ENCODE measurements around the gene PSMB4. TPM values are rescaled to one million over a fixed set of nuclear protein-coding genes. Genes with fewer than 3 reads are reported as not detected.

PSMB4 gene
- total RNA-seq, 1 donor from 2014 or later: 229 TPM

DNA sequence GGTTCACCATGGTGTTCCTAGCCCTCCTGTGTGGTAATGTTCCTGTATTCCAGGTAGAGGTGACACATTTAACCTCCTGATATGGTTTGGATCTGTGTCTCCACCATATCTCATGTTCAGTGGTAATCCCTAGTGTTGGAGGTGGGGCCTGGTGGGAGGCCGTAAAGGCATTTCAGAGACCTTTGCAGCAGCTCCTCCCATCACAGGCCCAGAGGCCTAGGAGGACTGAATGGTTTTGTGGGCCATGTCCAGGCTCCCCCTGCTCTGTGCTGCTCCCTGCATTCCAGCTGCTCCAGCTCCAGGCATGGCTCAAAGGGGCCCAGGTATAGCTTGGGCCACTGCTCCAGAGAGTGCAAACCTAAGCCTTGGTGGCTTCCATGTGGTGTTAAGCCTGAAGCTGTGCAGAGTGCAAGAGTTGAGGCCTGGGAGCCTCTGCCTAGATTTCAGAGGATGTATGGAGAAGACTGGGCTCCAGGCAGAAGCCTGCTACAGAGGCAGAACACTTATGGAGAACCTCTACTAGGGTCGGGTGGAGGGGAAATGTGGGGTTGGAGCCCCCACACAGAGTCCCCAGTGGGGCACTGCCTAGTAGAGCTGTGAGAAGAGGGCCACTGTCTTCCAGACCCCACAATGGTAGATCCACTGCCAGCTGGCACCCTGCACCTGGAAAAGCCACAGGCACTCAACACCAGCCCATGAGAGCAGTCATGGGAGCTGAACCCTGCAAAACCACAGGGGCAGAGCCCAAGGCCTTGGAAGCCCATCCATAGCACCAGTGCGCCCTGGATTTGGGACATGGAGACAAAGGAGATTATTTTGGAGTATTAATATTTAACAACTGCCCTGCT is 36.8 kb upstream of the PSMB4 start:
- Mint-ChIP-seq H3K4me1 (ENCODE audit: low read depth) (no peaks in the 10 kb centered on the region), H3K27me3 (ENCODE audit: low read depth) (no peaks in the 10 kb centered on the region), H3K36me3 (ENCODE audit: low read depth) (peaks cover 3% of the 10 kb centered on the region), H3K4me3 (ENCODE audit: unreplicated experiment) (no peak overlapping the region), H3K27ac (ENCODE audit: unreplicated experiment) (no peak overlapping the region), H3K9me3 (ENCODE audit: low read depth) (peaks cover 4% of the 10 kb centered on the region)
- peak; percentile 43 for DNase-seq (ENCODE audit: low spot score)
- TF ChIP-seq, protein P1, sequence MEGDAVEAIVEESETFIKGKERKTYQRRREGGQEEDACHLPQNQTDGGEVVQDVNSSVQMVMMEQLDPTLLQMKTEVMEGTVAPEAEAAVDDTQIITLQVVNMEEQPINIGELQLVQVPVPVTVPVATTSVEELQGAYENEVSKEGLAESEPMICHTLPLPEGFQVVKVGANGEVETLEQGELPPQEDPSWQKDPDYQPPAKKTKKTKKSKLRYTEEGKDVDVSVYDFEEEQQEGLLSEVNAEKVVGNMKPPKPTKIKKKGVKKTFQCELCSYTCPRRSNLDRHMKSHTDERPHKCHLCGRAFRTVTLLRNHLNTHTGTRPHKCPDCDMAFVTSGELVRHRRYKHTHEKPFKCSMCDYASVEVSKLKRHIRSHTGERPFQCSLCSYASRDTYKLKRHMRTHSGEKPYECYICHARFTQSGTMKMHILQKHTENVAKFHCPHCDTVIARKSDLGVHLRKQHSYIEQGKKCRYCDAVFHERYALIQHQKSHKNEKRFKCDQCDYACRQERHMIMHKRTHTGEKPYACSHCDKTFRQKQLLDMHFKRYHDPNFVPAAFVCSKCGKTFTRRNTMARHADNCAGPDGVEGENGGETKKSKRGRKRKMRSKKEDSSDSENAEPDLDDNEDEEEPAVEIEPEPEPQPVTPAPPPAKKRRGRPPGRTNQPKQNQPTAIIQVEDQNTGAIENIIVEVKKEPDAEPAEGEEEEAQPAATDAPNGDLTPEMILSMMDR (IDR thresholded peaks at IDR 0.05): no peak

DNA sequence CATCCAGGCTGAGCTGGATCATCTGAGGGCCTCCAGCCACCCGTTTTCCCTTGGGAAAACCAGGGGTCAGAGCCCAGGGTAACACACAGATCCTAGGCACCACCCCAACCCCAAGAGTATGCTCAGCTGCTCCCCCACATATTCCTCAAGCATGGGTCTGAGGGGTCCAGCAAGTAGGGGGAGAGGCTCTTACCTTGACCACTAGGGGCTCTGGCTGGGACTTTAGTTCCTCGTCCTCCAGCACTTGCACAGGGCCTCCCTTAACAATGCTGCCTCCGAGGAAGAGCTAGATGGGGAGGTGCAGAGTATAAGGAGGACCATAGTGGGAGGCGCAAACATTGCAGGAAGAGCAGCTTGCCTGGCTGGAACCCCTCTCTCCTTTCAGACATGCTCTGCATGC is 34.4 kb upstream of the PSMB4 start:
- Mint-ChIP-seq H3K36me3 (ENCODE audit: low read depth) (peaks cover 3% of the 10 kb centered on the region), H3K27me3 (ENCODE audit: low read depth) (no peaks in the 10 kb centered on the region), H3K9me3 (ENCODE audit: low read depth) (peaks cover 4% of the 10 kb centered on the region), H3K27ac (ENCODE audit: unreplicated experiment) (no peak overlapping the region), H3K4me3 (ENCODE audit: unreplicated experiment) (no peak overlapping the region), H3K4me1 (ENCODE audit: low read depth) (peaks cover 7% of the 10 kb centered on the region)
- peak; percentile 46 for DNase-seq (ENCODE audit: low spot score)
- TF ChIP-seq, protein P1 (IDR thresholded peaks at IDR 0.05): peak; percentile 8

DNA sequence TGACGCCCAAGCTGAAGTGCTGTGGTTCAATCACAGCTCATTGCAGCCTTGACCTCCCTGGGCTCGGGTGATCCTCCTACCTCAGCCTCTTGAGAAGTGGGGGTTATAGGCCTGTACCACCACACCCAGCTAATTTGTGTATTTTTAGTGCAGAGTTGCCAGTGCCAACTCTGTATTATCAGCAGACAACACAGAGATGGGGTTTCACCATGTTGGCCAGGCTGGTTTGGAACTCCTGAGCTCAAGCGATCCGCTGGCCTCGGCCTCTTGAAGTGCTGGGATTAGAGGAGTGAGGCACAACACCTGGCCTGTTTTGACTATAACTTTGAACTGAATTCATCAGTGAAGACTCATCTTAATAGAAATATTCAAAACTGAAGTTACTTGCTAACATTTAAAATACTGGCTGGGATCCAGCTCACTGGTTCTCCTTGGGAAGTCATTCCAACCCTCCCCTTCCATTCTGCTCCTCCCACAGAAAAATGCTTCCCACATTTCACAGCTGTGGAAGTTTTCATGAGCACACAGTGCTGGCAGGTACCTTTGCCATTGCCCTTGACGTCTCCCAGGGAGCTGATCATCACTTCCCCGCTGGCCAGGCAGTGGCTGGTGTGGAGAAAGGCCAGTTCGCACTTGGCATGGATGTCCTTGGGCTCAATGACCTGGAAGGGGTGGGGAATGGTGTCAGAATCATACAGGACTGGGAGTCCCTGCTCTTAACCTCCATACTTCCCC is 31.5 kb upstream of the PSMB4 start:
- Mint-ChIP-seq H3K4me3 (ENCODE audit: unreplicated experiment) (no peak overlapping the region), H3K27ac (ENCODE audit: unreplicated experiment) (no peak overlapping the region), H3K27me3 (ENCODE audit: low read depth) (no peaks in the 10 kb centered on the region), H3K36me3 (ENCODE audit: low read depth) (peaks cover 3% of the 10 kb centered on the region), H3K9me3 (ENCODE audit: low read depth) (peaks cover 3% of the 10 kb centered on the region), H3K4me1 (ENCODE audit: low read depth) (peaks cover 30% of the 10 kb centered on the region)
- TF ChIP-seq, protein P1 (IDR thresholded peaks at IDR 0.05): no peak
- DNase-seq (ENCODE audit: low spot score): peak; percentile 40

DNA sequence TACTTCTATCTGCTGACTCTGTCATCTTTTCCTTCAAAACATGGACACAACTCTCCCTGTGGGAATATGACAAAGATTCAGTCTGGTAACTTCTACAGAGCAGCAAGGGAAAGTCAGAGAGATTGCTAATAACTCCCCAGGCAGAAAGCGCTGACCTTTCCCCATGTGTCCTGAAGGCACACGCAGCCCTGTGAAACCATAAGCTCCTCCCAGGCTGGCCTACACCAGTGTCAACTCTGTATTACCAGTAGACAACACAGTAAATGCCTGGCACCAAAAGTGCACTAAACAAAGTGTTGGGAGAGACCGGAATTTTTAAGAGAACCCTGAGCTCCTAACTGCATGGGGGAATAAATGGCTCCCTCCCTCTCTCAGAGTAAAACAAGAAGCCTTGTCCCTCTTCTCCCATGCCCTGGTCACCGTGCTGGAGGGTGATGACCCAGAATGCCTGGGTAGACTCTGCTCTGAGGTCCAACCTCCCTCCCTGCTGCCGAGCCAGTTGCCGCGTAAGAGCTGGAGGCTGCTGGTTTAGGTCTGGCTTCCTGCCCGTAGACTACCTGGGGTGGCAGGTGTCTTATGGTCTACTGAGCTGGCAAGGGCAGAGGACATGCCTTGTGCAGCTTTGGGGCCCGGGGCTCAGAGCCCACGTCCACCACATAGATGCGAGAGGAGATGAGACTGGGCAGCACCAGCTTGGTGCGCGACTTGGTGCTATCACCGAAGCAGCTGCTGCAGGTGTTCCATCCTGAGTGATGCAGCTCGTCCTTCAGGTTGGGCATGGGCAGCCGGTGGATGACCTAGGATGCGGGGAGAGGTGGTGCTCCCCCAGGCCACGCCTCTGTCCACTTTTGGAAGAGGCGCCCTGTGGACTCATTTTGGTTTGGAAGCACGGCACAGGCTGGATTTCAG is 30.7 kb upstream of the PSMB4 start:
- no peaks in the 10 kb centered on the region for H3K36me3 Mint-ChIP-seq (ENCODE audit: low read depth)
- no peak overlapping the region for H3K4me3 Mint-ChIP-seq (ENCODE audit: unreplicated experiment)
- TF ChIP-seq, protein P1 (IDR thresholded peaks at IDR 0.05): no peak
- peak; percentile 72 for DNase-seq (ENCODE audit: low spot score)
- H3K27ac Mint-ChIP-seq (ENCODE audit: unreplicated experiment): no peak overlapping the region
- no peaks in the 10 kb centered on the region for H3K27me3 Mint-ChIP-seq (ENCODE audit: low read depth)
- no peaks in the 10 kb centered on the region for H3K9me3 Mint-ChIP-seq (ENCODE audit: low read depth)
- peaks cover 34% of the 10 kb centered on the region for H3K4me1 Mint-ChIP-seq (ENCODE audit: low read depth)

GRCh38 chr1:151369302-151369610 is 30.1 kb upstream of the PSMB4 start:
- no peaks in the 10 kb centered on the region for H3K36me3 Mint-ChIP-seq (ENCODE audit: low read depth)
- no peaks in the 10 kb centered on the region for H3K27me3 Mint-ChIP-seq (ENCODE audit: low read depth)
- H3K9me3 Mint-ChIP-seq (ENCODE audit: low read depth): no peaks in the 10 kb centered on the region
- TF ChIP-seq, protein P1 (IDR thresholded peaks at IDR 0.05): no peak
- H3K27ac Mint-ChIP-seq (ENCODE audit: unreplicated experiment): no peak overlapping the region
- DNase-seq (ENCODE audit: low spot score): peak; percentile 65
- no peak overlapping the region for H3K4me3 Mint-ChIP-seq (ENCODE audit: unreplicated experiment)
- H3K4me1 Mint-ChIP-seq (ENCODE audit: low read depth): peaks cover 34% of the 10 kb centered on the region
